AML-193 (cell line): ENCODE data around the gene XKR8.
A peak's percentile ranks its signal among the peaks of the same experiment; 100 is the strongest.

Source experiments
- DNase-seq, 2 experiments: peaks; one replicate each; lab custom pipeline; 2025; lab: John Stamatoyannopoulos, UW

Gene XKR8

DNA sequence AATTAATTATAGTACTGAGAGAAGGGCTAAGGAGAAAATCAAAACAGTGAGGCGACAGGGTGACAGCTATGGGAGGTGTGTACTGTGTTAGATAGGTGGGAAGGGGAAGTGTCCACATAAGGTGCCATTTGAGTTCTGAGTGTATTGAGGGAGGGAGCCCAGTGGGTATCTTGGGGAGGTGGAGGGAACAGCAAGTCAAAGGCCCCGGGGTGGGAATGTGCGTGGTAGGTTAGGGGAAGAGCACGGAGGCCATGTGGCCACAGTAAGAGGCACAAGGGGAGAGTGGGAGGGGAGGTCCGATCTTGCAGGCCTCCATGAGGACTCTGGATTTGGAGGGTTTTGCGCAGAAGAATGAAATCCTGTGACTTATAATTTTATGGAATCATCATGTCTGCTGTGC, 3.0 kb upstream of the XKR8 start:
- DNase-seq: no peak

DNA sequence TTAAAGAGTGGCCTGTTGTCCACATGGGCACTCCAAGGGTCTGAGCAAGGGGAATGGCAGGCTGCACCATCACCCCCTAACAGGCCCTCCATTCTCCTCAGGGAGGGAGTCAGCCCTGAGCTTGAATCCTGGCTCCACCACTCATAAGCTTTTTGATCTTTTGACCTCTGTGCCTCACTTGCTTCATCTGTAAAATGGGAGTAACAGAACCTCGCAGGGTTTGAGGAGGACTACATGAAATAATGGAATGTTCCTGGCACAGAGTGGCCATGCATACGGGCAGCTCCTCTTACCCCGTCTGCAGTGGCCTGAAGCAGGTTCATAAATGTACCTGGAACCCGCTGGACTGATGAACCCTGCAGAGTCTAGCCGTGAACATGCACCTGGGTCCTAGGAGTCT, 2.1 kb upstream of the XKR8 start:
- DNase-seq: no peak

- no peak for DNase-seq
Observed at GRCh38 chr1:27958513-27958912, 1.3 kb upstream of the XKR8 start.

DNA sequence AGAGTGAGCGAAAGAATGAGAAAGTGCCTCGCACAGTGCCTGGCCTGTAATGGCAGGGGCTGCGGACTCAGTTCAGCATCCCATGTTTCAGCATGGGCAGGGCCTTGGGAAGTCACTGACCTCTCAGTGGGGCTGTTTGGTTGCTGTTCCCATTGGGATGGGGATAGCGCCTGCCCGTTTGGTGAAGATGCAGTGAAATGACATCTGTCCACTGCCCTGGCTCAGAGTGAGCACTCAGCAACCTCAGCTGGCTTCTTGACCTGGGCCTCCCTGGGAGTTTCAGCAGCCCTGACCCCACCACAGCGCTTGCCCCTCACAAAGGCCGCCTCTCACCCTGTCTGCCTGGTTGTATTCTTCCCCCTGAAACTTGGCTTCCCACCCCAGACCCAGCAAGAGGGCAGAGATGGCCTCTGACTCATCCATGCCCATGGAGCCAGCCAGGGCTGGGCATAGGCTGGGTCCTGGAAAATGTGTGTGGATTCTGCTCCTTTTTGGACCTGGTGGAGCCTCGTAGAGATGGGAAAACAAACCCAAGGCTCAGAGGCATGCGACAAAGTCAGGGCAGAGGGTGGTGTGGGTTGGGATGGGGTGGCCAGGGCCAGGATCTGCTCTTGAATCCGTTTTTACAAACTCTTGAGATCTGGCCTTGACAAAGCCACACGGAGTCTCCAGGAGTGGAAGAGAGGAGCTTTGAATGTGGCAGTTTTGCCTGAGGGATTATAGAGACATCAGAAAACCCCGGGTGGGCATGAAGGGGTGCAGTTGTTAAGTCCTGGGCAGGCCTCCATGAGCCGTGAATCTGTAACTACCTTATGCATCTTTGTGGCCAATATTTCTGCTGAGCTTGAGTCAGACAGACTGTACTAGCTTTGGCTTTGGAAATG, 1.2 kb downstream of the XKR8 start:
- DNase-seq: no peak

- no peak for DNase-seq
Observed at GRCh38 chr1:27961646-27962221, 2.0 kb downstream of the XKR8 start.

- no peak for DNase-seq
Observed at GRCh38 chr1:27963393-27963792, 3.6 kb downstream of the XKR8 start.

DNA sequence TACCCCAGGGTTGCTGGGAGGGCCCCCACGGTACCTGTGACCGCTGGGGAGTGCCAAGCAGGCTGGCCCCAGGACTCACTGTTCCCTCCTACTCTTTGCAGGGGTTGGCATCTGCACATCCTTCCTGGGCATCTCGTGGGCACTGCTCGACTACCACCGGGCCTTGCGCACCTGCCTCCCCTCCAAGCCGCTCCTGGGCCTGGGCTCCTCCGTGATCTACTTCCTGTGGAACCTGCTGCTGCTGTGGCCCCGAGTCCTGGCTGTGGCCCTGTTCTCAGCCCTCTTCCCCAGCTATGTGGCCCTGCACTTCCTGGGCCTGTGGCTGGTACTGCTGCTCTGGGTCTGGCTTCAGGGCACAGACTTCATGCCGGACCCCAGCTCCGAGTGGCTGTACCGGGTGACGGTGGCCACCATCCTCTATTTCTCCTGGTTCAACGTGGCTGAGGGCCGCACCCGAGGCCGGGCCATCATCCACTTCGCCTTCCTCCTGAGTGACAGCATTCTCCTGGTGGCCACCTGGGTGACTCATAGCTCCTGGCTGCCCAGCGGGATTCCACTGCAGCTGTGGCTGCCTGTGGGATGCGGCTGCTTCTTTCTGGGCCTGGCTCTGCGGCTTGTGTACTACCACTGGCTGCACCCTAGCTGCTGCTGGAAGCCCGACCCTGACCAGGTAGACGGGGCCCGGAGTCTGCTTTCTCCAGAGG, 6.8 kb downstream of the XKR8 start:
- no peak for DNase-seq

DNA sequence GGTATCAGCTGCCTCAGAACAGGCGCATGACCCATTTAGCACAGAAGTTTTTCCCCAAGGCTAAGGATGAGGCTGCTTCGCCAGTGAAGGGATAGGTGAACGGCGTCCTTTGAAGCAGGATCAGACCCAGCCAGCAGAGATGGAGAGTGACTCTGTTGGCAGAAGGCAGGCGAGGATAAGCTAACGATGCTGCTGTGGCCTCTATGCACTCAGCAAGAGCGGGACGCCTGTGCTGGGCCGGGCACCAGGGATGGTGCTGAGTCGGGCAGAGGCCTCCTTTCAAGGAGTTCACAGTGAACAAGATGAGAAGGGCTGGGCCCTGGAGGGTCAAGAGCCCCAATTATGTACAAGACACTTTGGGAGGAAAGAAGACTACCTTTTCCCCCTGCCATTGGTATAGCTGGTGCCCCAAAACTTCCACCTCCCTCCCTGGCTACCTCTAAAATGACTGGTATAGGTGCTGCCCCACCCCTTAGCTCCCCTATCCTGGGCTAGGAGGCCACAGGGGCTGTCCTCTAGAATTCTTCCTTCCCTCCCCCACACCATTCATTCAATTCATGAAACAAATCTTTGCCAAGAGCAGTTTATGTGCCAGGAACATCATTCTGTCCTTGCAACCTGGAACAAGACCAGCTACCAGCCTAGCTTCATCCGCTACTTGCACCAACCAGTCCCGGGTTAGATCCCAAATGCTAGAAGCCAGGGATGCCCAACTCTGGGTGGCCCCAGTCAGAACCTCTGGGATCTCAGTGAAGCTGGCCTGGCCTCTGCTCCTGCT, 7.5 kb downstream of the XKR8 start:
- DNase-seq: no peak

DNA sequence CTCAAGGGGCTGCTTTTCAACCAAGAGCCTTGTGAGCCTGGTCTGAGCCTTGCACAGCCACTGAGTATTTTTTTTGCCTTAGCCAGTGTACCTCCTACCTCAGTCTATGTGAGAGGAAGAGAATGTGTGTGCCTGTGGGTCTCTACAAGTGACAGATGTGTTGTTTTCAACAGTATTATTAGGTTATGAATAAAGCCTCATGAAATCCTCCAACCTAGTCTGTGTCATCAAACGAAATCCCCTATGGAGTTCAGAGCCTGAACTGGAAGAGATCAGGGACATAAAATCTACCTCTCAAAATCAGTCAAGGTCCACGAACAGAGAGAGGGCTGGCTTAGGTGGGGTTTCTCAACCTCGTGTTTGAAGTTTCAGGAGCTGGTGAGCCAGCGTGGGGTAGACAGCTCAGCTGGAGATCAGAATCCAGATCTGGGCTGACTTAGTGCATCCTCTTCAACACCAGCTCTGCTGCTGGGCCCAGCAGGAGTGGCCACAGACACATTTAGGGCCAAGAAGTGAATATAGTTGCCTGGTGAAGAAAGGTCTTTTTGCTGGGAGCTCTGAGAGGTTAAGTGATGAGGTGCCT, 8.2 kb downstream of the XKR8 start:
- DNase-seq: no peak

GRCh38 chr1:27968692-27969091, 8.9 kb downstream of the XKR8 start:
- no peak for DNase-seq

GRCh38 chr1:27970401-27970800, 10.6 kb downstream of the XKR8 start:
- DNase-seq: no peak

GRCh38 chr1:27971674-27972073, 11.9 kb downstream of the XKR8 start:
- DNase-seq: no peak

GRCh38 chr1:27972141-27972540, 12.4 kb downstream of the XKR8 start:
- no peak for DNase-seq

- no peak for DNase-seq
Observed at GRCh38 chr1:27973771-27974416, 14.1 kb downstream of the XKR8 start.

DNA sequence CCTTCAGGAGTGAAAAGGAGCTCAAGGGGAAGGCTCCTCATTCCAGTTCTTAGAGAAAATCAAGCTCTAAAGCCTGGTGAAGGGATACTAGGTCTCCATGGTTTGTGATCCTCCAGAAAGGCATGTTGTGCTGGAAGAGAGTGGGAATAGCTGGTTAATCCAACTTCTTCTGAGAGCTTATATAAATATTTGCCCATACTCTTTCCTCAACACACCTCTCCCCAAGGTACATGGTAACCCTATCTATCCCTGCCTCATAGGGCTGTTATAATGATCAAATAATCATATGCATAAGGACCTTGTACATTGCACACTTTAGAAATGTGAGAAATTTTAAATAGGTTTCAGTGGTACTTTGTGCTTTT, 14.6 kb downstream of the XKR8 start:
- DNase-seq: no peak

GRCh38 chr1:27979151-27979858, 19.5 kb downstream of the XKR8 start:
- DNase-seq: peak; percentile 91 to 92

DNA sequence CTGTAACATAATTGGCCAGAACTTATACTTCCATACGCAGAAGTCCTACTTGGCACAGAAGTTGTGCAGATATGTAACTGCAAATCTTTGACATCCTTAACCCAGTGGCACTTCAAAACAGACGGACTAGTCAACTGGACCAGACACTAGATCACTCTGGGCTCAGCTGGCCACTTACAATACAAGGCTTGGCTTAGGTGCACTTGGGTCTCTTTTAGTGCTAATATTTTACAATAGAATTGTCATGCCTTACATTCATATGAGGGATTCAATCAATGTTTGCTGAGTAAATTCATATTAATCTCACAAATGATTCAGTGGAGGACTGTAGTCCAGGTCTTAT, 20.1 kb downstream of the XKR8 start:
- DNase-seq: no peak

DNA sequence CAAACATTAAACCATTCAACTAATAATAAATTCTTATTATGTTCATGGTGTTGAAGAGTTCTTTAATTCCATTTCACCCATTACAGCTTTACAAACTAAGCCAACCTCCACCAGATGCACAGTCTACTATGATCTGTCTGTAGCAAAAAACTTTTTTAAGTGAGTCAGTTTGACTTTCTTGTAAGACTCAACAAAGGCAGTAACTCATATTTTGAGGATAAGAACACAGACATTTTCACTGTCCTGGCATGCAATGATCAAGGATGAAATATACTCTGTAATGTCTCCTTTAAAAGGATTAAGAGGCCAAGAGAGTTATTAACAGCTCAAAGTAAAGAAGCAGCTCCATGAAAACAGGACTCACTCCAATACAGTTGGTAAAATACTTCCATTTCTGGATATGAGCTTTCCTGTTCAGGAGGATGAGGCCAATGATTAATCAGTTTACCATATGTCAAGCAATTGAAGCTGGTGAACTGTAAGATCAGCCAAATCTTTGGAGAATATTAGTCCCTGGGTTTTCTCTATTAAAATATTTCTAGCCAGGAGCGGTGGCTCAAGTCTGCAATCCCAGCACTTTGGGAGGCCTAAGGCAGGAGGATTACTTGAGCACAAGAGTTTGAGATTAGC, 20.6 kb downstream of the XKR8 start:
- no peak for DNase-seq

DNA sequence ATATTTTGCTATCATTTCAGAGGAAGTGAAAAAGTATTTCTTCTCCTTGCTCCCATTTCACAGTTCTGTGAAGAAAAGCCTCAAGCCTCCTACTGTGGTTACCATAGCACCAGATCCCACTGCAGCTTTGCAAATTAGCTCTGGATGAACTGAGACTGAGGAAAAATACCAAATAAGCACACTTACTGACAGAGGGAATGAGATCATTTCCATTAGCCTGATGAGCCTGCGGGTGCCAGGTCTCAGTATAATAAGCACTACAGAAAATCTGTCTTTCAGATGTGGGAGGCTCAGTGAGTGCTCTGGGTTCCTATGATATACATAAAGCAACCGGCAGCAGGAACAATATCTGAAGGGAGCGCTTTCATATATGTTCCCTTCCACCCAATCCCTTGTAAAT, 21.4 kb downstream of the XKR8 start:
- no peak for DNase-seq

GRCh38 chr1:27990920-27991537, 31.3 kb downstream of the XKR8 start:
- no peak for DNase-seq
